PC-3 (cell line): Measurements from ENCODE around the gene BIN2. TPM values are rescaled to one million over a fixed set of nuclear protein-coding genes. Genes with fewer than 3 reads are reported as not detected.

Experiments
- ATAC-seq: fragments of 200-7000 bp; cut with Tn5 transposase; 2 replicates; pipeline ENCODE4 v1.9.1; 2020; ENCODE audit warnings: mild to moderate bottlenecking, moderate library complexity
- BruUV-seq: library from RNA; stranded (reverse); fragments of 400-500 nt; replicated peaks from 2 replicates; lab custom pipeline; 2021; lab: Mats Ljungman, UMichigan
- CTCF ChIA-PET: fragments of 300-600 bp; sonication (Branson Sonifier 250); formaldehyde crosslinking; loops from one replicate; lab custom pipeline; 2022; ENCODE audit warnings: antibody characterized with exemption; lab: Charles Lee
- POLR2A ChIA-PET: fragments of 300-600 bp; sonication (Branson Sonifier 250); formaldehyde crosslinking; loops from one replicate; lab custom pipeline; 2022; ENCODE audit warnings: antibody characterized with exemption; ENCODE audit not compliant: unreplicated experiment; lab: Charles Lee
- DNase-seq: peaks from one replicate; pipeline ENCODE4 v3.0.0-alpha.2; 2015
- H2AFZ ChIP-seq: fragments of 300-600 bp; sonication (generic); 2 replicates; pipeline ENCODE4 v1.6.0; 2016; ENCODE audit warnings: antibody characterized with exemption, low read length
- H3F3A ChIP-seq: fragments of 300-600 bp; sonication (generic); one replicate; pipeline ENCODE4 v1.6.0; 2017; ENCODE audit warnings: antibody characterized with exemption, low read length, control low read depth, mild to moderate bottlenecking; ENCODE audit not compliant: unreplicated experiment
- H3K27ac ChIP-seq: fragments of 300-600 bp; sonication (generic); 2 replicates; pipeline ENCODE4 v1.5.1; 2016; ENCODE audit warnings: mild to moderate bottlenecking, low read length
- H3K27me3 ChIP-seq: fragments of 300-600 bp; sonication (generic); 2 replicates; pipeline ENCODE4 v1.6.1; 2016; ENCODE audit warnings: low read length, mixed read lengths
- H3K36me3 ChIP-seq: fragments of 300-600 bp; sonication (generic); 2 replicates; pipeline ENCODE4 v1.6.1; 2016; ENCODE audit warnings: low read depth, mixed run types, low read length, mixed read lengths
- H3K4me1 ChIP-seq: fragments of 300-600 bp; sonication (generic); 2 replicates; pipeline ENCODE4 v1.5.1; 2016; ENCODE audit warnings: low read length; ENCODE audit not compliant: insufficient read depth
- H3K4me2 ChIP-seq: fragments of 300-600 bp; sonication (generic); 2 replicates; pipeline ENCODE4 v1.6.0; 2016; ENCODE audit warnings: low read length
- H3K4me3 ChIP-seq: fragments of 300-600 bp; sonication (generic); 2 replicates; pipeline ENCODE4 v1.5.1; 2016; ENCODE audit warnings: mild to moderate bottlenecking, low read length, mixed read lengths
- H3K79me2 ChIP-seq: fragments of 300-600 bp; sonication (generic); 2 replicates; pipeline ENCODE4 v1.6.1; 2017; ENCODE audit warnings: low read length, mixed read lengths
- H3K9ac ChIP-seq: fragments of 300-600 bp; sonication (generic); 2 replicates; pipeline ENCODE4 v1.6.0; 2016; ENCODE audit warnings: mild to moderate bottlenecking, low read length
- H3K9me2 ChIP-seq: fragments of 300-600 bp; sonication (generic); replicated peaks from 2 replicates; pipeline ENCODE4 v1.6.1; 2016; ENCODE audit warnings: mixed run types, low read length, mixed read lengths
- H3K9me3 ChIP-seq: fragments of 300-600 bp; sonication (generic); 2 replicates; pipeline ENCODE4 v1.6.1; 2016; ENCODE audit warnings: low read length, mixed read lengths
- H4K20me1 ChIP-seq: fragments of 300-600 bp; sonication (generic); 2 replicates; pipeline ENCODE4 v1.6.1; 2016; ENCODE audit warnings: low read length, mixed read lengths
- EZH2 ChIP-seq: fragments of 300-600 bp; sonication (generic); IDR thresholded peaks from one replicate; pipeline ENCODE4 v1.6.1; 2017; ENCODE audit warnings: antibody characterized with exemption, mild to moderate bottlenecking, low read length; ENCODE audit not compliant: unreplicated experiment
- EZH2phosphoT487 ChIP-seq: fragments of 300-600 bp; sonication (generic); IDR thresholded peaks from 2 replicates; pipeline ENCODE4 v1.6.1; 2018; ENCODE audit warnings: mild to moderate bottlenecking, antibody characterized with exemption, low read length, borderline replicate concordance
- intact Hi-C: fragments of 100-400 bp; cut with micrococcal nuclease; formaldehyde crosslinking; loops from 2 replicates; pipeline ENCODE4 v1.9.0; 2023
- total RNA-seq: library from RNA; depleted of rRNA; stranded (reverse); fragments of >200 nt; gene quantifications from 2 replicates; pipeline ENCODE4 v1.2.3, GENCODE V29; 2014; rRNA removed
- TF ChIP-seq, protein P1 (sequence below): fragments of 300-600 bp; sonication (generic); conservative IDR thresholded peaks from 2 replicates; pipeline ENCODE4 v1.5.1; 2017; ENCODE audit warnings: antibody characterized with exemption, low read depth, mild to moderate bottlenecking, low read length

BIN2 gene
- total RNA-seq, 1 experiment from 2014 or later = not detected

DNA sequence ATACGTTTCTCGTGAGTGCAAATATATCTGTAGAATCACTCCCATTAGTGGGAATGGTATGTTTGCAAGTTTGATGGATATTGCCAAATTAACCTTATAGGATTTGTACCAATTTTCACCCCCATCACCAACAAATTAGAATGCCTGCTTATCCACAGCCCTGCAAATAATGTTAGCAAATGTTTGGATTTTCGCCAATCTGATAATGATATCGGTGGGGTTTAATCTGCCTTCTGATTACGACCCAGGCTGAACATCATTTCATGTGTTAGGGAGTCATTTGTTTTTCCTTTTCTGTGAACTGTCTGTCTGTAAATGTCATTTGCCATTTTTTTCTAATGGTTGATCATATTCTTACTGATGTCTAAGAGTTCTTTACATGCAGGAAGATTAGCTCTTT is 89.4 kb downstream of the BIN2 start:
- Histone ChIP-seq H3K9ac (no peak overlapping the region), H3K9me3 (no peaks in the 10 kb centered on the region), H3K4me3 (no peak overlapping the region), H3K79me2 (no peaks in the 10 kb centered on the region), H2AFZ (no peak overlapping the region), H3K9me2 (no peaks in the 10 kb centered on the region), H3K27me3 (no peaks in the 10 kb centered on the region), H3K4me1 (no peaks in the 10 kb centered on the region), H3K4me2 (no peak overlapping the region), H3F3A (no peaks in the 10 kb centered on the region), H3K36me3 (no peaks in the 10 kb centered on the region), H4K20me1 (no peaks in the 10 kb centered on the region), H3K27ac (no peak overlapping the region)
- no peak for ATAC-seq
- no peak for TF ChIP-seq EZH2
- no peak for TF ChIP-seq EZH2phosphoT487
- TF ChIP-seq, protein P1, sequence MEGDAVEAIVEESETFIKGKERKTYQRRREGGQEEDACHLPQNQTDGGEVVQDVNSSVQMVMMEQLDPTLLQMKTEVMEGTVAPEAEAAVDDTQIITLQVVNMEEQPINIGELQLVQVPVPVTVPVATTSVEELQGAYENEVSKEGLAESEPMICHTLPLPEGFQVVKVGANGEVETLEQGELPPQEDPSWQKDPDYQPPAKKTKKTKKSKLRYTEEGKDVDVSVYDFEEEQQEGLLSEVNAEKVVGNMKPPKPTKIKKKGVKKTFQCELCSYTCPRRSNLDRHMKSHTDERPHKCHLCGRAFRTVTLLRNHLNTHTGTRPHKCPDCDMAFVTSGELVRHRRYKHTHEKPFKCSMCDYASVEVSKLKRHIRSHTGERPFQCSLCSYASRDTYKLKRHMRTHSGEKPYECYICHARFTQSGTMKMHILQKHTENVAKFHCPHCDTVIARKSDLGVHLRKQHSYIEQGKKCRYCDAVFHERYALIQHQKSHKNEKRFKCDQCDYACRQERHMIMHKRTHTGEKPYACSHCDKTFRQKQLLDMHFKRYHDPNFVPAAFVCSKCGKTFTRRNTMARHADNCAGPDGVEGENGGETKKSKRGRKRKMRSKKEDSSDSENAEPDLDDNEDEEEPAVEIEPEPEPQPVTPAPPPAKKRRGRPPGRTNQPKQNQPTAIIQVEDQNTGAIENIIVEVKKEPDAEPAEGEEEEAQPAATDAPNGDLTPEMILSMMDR = no peak
- ChIA-PET POLR2A (no interaction called here), CTCF (no interaction called here)
- no TSS peak for BruUV-seq
- intact Hi-C loops = no loop called here
- no peak for DNase-seq

DNA sequence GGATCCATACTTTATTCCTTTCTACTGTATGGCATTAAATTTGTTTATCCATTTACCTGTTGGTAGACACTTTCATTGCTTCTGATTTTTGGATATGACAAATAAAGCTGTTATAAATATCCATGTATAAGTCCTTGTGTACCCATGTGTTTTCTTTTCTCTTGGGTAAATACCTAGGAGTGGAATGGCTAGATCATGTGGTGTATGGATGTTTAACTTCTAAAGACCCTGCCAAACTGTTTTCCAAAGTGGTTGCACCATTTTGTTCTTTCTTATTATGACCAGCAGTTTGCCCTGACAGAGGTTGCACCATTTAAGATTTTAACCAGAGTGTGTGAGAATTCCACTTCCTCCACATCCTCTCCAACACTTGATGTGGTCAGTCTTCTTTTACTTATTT is 91.3 kb downstream of the BIN2 start:
- Histone ChIP-seq H3F3A (no peaks in the 10 kb centered on the region), H3K79me2 (no peaks in the 10 kb centered on the region), H3K9ac (no peak overlapping the region), H3K9me3 (no peaks in the 10 kb centered on the region), H3K9me2 (no peaks in the 10 kb centered on the region), H3K4me2 (no peak overlapping the region), H3K4me1 (no peaks in the 10 kb centered on the region), H3K27me3 (no peaks in the 10 kb centered on the region), H4K20me1 (no peaks in the 10 kb centered on the region), H3K36me3 (no peaks in the 10 kb centered on the region), H3K4me3 (no peak overlapping the region), H2AFZ (no peak overlapping the region), H3K27ac (no peak overlapping the region)
- no peak for ATAC-seq
- ChIA-PET CTCF (no interaction called here), POLR2A (no interaction called here)
- no peak for TF ChIP-seq EZH2
- TF ChIP-seq, protein P1 = no peak
- no peak for TF ChIP-seq EZH2phosphoT487
- no TSS peak for BruUV-seq
- no peak for DNase-seq
- intact Hi-C loops = no loop called here

Other genes with a start within 250 kb of the BIN2 start
- 18.9 and 23.3 TPM in 2 replicates for gene CSRNP2, start 240.6 kb downstream of the BIN2 start, total RNA-seq
- gene TFCP2, start 151.0 kb downstream of the BIN2 start, total RNA-seq = 23.2 and 27.3 TPM in 2 replicates
- 0.17 and 6.9 TPM in 2 replicates for gene POU6F1, start 106.1 kb downstream of the BIN2 start, total RNA-seq
- 56.1 and 57.4 TPM in 2 replicates for gene DAZAP2, start 85.3 kb downstream of the BIN2 start, total RNA-seq
- 55.3 and 62.5 TPM in 2 replicates for gene SMAGP, start 53.8 kb downstream of the BIN2 start, total RNA-seq
- gene CELA1, start 22.5 kb upstream of the BIN2 start, total RNA-seq = not detected in 2 replicates
- gene GALNT6, start 67.2 kb upstream of the BIN2 start, total RNA-seq = 93.4 and 101 TPM in 2 replicates
- gene SLC4A8, start 100.7 kb upstream of the BIN2 start, total RNA-seq = 3.3 and 4.2 TPM in 2 replicates